Kidney epithelial cell (primary cell): ENCODE measurements around the gene GARNL3. TPM values are rescaled to one million over a fixed set of nuclear protein-coding genes. Genes with fewer than 3 reads are reported as not detected.

Source experiments
- DNase-seq: peaks from one replicate; pipeline ENCODE4 v3.0.0-alpha.2; 2010; ENCODE audit warnings: low read depth
- H3K27me3 ChIP-seq: 2 replicates; pipeline ENCODE4 v1.6.0; 2011; ENCODE audit warnings: low read length; ENCODE audit not compliant: control insufficient read depth, insufficient read depth
- H3K36me3 ChIP-seq: 2 replicates; pipeline ENCODE4 v1.5.1; 2011; ENCODE audit warnings: low read length; ENCODE audit not compliant: control insufficient read depth, insufficient read depth
- H3K4me3 ChIP-seq: 2 replicates; pipeline ENCODE4 v1.5.1; 2011; ENCODE audit warnings: low read depth, mild to moderate bottlenecking, control low read depth, low read length
- total RNA-seq: library from RNA; depleted of rRNA; stranded (reverse); fragments of >200 nt; gene quantifications from 2 replicates; pipeline ENCODE4 v1.2.3, GENCODE V29; 2015
- TF ChIP-seq, protein P1 (sequence below): IDR thresholded peaks from 2 replicates; pipeline ENCODE4 v1.5.1; 2011; ENCODE audit warnings: mild to moderate bottlenecking, moderate library complexity, low read length, control low read depth, inconsistent platforms; ENCODE audit not compliant: insufficient read depth, poor library complexity, severe bottlenecking

GARNL3 gene
- total RNA-seq, 1 donor from 2014 or later, result 5.3 TPM

DNA sequence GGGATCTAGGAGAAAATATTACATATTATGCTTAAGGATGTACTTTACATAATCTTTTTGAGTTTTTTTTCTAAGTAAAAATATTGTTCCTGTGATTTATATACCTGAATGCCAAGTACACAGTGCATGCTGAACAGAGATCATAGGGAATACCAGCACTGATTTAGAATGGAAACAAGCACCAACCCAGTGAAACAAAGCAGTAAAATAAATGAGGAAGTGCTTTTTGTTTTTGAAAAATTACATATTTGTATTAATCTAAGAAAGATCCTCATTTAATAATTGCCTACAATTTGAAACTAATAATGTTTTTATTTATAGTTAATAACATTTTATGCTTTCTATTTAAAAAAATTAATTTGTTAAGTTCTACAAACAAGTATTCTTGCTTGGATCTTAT, 18.0 kb downstream of the GARNL3 start:
- no peak for DNase-seq
- TF ChIP-seq, protein P1, sequence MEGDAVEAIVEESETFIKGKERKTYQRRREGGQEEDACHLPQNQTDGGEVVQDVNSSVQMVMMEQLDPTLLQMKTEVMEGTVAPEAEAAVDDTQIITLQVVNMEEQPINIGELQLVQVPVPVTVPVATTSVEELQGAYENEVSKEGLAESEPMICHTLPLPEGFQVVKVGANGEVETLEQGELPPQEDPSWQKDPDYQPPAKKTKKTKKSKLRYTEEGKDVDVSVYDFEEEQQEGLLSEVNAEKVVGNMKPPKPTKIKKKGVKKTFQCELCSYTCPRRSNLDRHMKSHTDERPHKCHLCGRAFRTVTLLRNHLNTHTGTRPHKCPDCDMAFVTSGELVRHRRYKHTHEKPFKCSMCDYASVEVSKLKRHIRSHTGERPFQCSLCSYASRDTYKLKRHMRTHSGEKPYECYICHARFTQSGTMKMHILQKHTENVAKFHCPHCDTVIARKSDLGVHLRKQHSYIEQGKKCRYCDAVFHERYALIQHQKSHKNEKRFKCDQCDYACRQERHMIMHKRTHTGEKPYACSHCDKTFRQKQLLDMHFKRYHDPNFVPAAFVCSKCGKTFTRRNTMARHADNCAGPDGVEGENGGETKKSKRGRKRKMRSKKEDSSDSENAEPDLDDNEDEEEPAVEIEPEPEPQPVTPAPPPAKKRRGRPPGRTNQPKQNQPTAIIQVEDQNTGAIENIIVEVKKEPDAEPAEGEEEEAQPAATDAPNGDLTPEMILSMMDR, result no peak
- no peak overlapping the region for H3K4me3 ChIP-seq
- no peaks in the 10 kb centered on the region for H3K27me3 ChIP-seq
- H3K36me3 ChIP-seq, result no peaks in the 10 kb centered on the region

DNA sequence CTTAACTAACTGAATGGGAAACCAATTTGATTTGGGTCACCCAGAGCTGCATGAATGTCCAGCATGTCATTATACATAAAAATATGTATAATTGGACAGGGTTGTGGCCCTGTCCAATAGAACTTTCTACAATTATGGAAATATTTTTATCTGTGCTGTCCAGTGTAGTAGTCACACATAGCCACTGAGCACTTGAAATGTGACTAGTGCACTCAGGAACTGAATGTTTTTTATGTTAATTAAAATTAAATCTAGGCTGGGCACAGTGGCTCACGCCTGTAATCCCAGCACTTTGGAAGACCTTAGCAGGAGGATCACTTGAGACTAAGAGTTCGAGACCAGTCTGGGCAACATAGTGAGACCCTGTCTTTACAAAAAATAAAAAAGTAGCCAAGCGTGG, 18.6 kb downstream of the GARNL3 start:
- no peak overlapping the region for H3K4me3 ChIP-seq
- no peaks in the 10 kb centered on the region for H3K36me3 ChIP-seq
- TF ChIP-seq, protein P1, result no peak
- no peaks in the 10 kb centered on the region for H3K27me3 ChIP-seq
- DNase-seq, result no peak

GRCh38 chr9:127283917-127284497, 19.4 kb downstream of the GARNL3 start:
- DNase-seq, result peak; percentile 9
- H3K4me3 ChIP-seq, result no peak overlapping the region
- H3K36me3 ChIP-seq, result no peaks in the 10 kb centered on the region
- TF ChIP-seq, protein P1, result peak; percentile 21
- no peaks in the 10 kb centered on the region for H3K27me3 ChIP-seq

- no peaks in the 10 kb centered on the region for H3K27me3 ChIP-seq
- DNase-seq, result no peak
- no peaks in the 10 kb centered on the region for H3K36me3 ChIP-seq
- TF ChIP-seq, protein P1, result no peak
- no peak overlapping the region for H3K4me3 ChIP-seq
These were observed 21.4 kb downstream of the GARNL3 start for GRCh38 chr9:127285965-127286364.

- H3K36me3 ChIP-seq, result no peaks in the 10 kb centered on the region
- DNase-seq, result no peak
- no peak overlapping the region for H3K4me3 ChIP-seq
- H3K27me3 ChIP-seq, result no peaks in the 10 kb centered on the region
- TF ChIP-seq, protein P1, result no peak
These were observed 26.0 kb downstream of the GARNL3 start for GRCh38 chr9:127290561-127291065.

GRCh38 chr9:127291246-127291778, 26.7 kb downstream of the GARNL3 start:
- Histone ChIP-seq H3K27me3 (no peaks in the 10 kb centered on the region), H3K4me3 (no peak overlapping the region), H3K36me3 (no peaks in the 10 kb centered on the region)
- DNase-seq, result no peak
- TF ChIP-seq, protein P1, result no peak
